Adipocyte (in vitro differentiated cells): ENCODE data around the gene CEP170B.
"Not testable (repeated sequence)": the region's sequence is repeated elsewhere in the genome, so short reads cannot be mapped to it uniquely, and the experiment has no call there.

Experiments
- DNase-seq: peaks from one replicate; pipeline ENCODE4 v3.0.0-alpha.2; 2015; ENCODE audit warnings: low read depth
- H3K27me3 ChIP-seq: replicated peaks from 2 replicates; pipeline ENCODE4 v1.7.0; 2013; ENCODE audit warnings: mild to moderate bottlenecking, low read length, moderate library complexity; ENCODE audit not compliant: control insufficient read depth, insufficient read depth
- H3K36me3 ChIP-seq: 2 replicates; pipeline ENCODE4 v1.7.0; 2013; ENCODE audit warnings: low read length, mild to moderate bottlenecking, moderate library complexity; ENCODE audit not compliant: control insufficient read depth, insufficient read depth, severe bottlenecking
- H3K4me1 ChIP-seq: 2 replicates; pipeline ENCODE4 v1.7.0; 2013; ENCODE audit warnings: mild to moderate bottlenecking, low read length, moderate library complexity; ENCODE audit not compliant: control insufficient read depth, insufficient read depth
- H3K4me3 ChIP-seq: 2 replicates; pipeline ENCODE4 v1.7.0; 2013; ENCODE audit warnings: mild to moderate bottlenecking, low read length, moderate library complexity
- H3K9ac ChIP-seq: 2 replicates; pipeline ENCODE4 v1.7.0; 2013; ENCODE audit warnings: mild to moderate bottlenecking, low read length, moderate library complexity
- H3K9me3 ChIP-seq: 2 replicates; pipeline ENCODE4 v1.7.0; 2013; ENCODE audit warnings: mild to moderate bottlenecking, low read length, moderate library complexity; ENCODE audit not compliant: control insufficient read depth

Gene CEP170B

GRCh38 chr14:104937694-104938365 is 72.8 kb downstream of the CEP170B start:
- H3K36me3 ChIP-seq, result peaks cover 2% of the 10 kb centered on the region
- peaks cover 3% of the 10 kb centered on the region for H3K27me3 ChIP-seq
- H3K4me3 ChIP-seq, result no peak overlapping the region
- no peaks in the 10 kb centered on the region for H3K9me3 ChIP-seq
- no peaks in the 10 kb centered on the region for H3K4me1 ChIP-seq
- DNase-seq, result no peak
- H3K9ac ChIP-seq, result no peak overlapping the region

- no peak overlapping the region for H3K4me3 ChIP-seq
- no peak overlapping the region for H3K9ac ChIP-seq
- no peaks in the 10 kb centered on the region for H3K4me1 ChIP-seq
- H3K9me3 ChIP-seq, result no peaks in the 10 kb centered on the region
- H3K27me3 ChIP-seq, result peaks cover 3% of the 10 kb centered on the region
- peaks cover 2% of the 10 kb centered on the region for H3K36me3 ChIP-seq
- no peak for DNase-seq
Observed at GRCh38 chr14:104938436-104938835, 73.4 kb downstream of the CEP170B start.

GRCh38 chr14:104938960-104939359 is 73.9 kb downstream of the CEP170B start:
- Histone ChIP-seq H3K4me1 (no peaks in the 10 kb centered on the region), H3K4me3 (no peak overlapping the region), H3K9me3 (no peaks in the 10 kb centered on the region), H3K9ac (no peak overlapping the region), H3K27me3 (peaks cover 3% of the 10 kb centered on the region), H3K36me3 (peaks cover 2% of the 10 kb centered on the region)
- no peak for DNase-seq

- DNase-seq, result no peak
- Histone ChIP-seq H3K9ac (no peak overlapping the region), H3K36me3 (peaks cover 2% of the 10 kb centered on the region), H3K27me3 (peaks cover 1% of the 10 kb centered on the region), H3K9me3 (no peaks in the 10 kb centered on the region), H3K4me3 (no peak overlapping the region), H3K4me1 (no peaks in the 10 kb centered on the region)
Observed at GRCh38 chr14:104939666-104940410, 74.8 kb downstream of the CEP170B start.

GRCh38 chr14:104940526-104941150 is 75.6 kb downstream of the CEP170B start:
- H3K4me1 ChIP-seq, result no peaks in the 10 kb centered on the region
- no peak overlapping the region for H3K4me3 ChIP-seq
- peak; percentile 25 for DNase-seq
- no peaks in the 10 kb centered on the region for H3K9me3 ChIP-seq
- no peaks in the 10 kb centered on the region for H3K27me3 ChIP-seq
- H3K36me3 ChIP-seq, result peaks cover 2% of the 10 kb centered on the region
- no peak overlapping the region for H3K9ac ChIP-seq

DNA sequence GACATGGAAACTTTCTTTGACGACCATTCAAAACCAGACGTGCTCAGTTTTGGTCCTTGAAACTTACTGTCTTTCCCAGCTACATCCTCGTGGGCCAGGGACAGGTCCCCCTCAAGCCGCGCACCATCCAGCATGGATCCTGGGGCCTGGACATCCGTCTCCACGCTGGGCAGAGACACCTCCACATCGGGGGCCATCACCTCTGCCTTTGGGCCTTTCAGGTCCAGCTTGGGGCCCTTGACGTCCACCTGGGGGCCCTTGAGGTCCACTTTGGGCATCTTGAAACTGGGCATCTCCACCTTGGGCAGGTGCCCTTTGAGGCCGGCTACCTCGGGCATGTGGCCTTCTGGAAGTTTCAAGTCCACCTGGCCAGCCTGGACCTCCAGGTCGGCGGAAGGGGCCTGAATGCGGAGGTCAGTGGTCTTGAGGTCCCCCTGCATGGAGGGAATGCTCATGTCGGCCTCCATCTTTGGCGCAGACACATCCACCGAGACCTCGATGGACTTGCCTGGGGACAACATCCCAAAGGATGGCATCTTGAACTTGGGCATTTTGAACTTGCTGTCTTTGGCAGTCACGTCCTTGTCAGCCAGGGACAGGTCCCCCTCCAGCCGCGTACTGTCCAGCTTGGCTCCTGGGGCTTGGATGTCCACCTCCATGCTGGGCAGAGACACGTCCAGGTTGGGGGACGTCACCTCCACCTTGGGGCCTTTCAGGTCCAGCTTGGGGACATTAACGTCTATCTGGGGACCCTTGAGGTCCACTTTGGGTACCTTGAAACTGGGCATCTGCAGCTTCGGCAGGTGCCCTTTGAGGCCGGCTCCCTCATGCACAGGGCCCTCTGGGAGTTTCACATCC is 76.7 kb downstream of the CEP170B start:
- Histone ChIP-seq H3K9me3 (no peaks in the 10 kb centered on the region), H3K36me3 (peaks cover 2% of the 10 kb centered on the region), H3K9ac (no peak overlapping the region), H3K4me3 (no peak overlapping the region), H3K4me1 (no peaks in the 10 kb centered on the region), H3K27me3 (no peaks in the 10 kb centered on the region)
- DNase-seq, result no peak

DNA sequence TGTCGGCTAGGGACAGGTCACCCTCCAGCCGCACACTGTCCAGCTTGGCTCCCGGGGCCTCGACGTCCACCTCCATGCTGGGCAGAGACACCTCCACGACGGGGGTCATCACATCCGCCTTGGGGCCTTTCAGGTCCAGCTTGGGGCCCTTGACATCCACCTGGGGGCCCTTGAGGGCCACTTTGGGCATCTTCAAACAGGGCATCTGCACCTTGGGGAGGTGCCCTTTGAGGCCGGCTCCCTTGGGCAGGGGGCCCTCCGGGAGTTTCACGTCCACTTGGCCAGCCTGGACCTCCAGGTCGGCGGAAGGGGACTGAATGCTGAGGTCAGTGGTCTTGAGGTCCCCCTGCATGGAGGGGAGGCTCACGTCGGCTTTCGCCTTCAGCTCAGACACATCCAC is 77.5 kb downstream of the CEP170B start:
- Histone ChIP-seq H3K4me1 (no peaks in the 10 kb centered on the region), H3K4me3 (no peak overlapping the region), H3K27me3 (no peaks in the 10 kb centered on the region), H3K9me3 (no peaks in the 10 kb centered on the region), H3K9ac (no peak overlapping the region), H3K36me3 (peaks cover 2% of the 10 kb centered on the region)
- no peak for DNase-seq

DNA sequence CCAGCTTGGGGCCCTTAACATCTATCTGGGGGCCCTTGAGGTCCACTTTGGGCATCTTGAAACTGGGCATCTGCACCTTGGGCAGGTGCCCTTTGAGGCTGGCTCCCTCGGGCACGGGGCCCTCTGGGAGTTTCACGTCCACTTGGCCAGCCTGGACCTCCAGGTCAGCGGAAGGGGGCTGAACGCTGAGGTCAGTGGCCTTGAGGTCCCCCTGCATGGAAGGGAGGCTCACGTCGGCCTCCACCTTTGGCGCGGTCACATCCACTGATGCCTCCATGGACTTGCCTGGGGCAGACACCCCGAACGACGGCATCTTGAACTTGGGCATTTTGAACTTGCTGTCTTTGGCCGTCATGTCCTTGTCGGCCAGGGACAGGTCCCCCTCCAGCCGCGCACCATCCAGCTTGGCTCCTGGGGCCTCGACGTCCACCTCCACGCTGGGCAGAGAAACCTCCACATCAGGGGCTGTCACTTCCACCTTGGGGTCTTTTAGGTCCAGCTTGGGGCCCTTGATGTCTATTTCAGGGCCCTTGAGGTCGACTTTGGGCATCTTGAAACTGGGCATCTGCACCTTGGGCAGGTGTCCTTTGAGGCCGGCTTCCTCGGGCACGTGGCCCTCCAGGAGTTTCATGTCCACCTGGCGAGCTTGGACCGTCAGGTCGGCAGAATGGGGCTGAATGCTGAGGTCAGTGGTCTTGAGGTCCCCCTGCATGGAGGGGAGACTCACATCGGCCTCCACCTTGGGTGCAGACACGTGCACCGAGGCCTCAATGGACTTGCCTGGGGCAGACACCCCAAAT is 78.3 kb downstream of the CEP170B start:
- not testable (repeated sequence) for H3K9ac ChIP-seq, H3K27me3 ChIP-seq, H3K9me3 ChIP-seq, H3K4me1 ChIP-seq, H3K4me3 ChIP-seq, H3K36me3 ChIP-seq, DNase-seq

DNA sequence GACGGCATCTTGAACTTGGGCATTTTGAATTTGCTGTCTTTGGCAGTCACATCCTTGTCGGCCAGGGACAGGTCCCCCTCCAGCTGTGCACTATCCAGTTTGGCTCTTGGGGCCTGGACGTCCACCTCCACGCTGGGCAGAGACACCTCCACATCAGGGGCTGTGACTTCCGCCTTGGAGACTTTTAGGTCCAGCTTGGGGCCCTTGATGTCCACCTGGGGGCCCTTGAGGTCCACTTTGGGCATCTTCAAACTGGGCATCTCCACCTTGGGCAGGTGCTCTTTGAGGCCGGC is 78.9 kb downstream of the CEP170B start:
- H3K4me3 ChIP-seq, H3K36me3 ChIP-seq, H3K9ac ChIP-seq, H3K9me3 ChIP-seq, H3K27me3 ChIP-seq, DNase-seq, H3K4me1 ChIP-seq: not testable (repeated sequence)

- not testable (repeated sequence) for H3K27me3 ChIP-seq, H3K4me1 ChIP-seq, H3K9me3 ChIP-seq, H3K4me3 ChIP-seq, H3K36me3 ChIP-seq, H3K9ac ChIP-seq, DNase-seq
Observed at GRCh38 chr14:104944436-104945205, 79.6 kb downstream of the CEP170B start.
